Measurements from ENCODE around the gene CAPN5. TPM values are rescaled to one million over a fixed set of nuclear protein-coding genes. Genes with fewer than 3 reads are reported as not detected.
"Not testable (repeated sequence)": the region's sequence is repeated elsewhere in the genome, so short reads cannot be mapped to it uniquely, and the experiment has no call there.

Gene CAPN5
- total RNA-seq: 8.6 TPM

DNA sequence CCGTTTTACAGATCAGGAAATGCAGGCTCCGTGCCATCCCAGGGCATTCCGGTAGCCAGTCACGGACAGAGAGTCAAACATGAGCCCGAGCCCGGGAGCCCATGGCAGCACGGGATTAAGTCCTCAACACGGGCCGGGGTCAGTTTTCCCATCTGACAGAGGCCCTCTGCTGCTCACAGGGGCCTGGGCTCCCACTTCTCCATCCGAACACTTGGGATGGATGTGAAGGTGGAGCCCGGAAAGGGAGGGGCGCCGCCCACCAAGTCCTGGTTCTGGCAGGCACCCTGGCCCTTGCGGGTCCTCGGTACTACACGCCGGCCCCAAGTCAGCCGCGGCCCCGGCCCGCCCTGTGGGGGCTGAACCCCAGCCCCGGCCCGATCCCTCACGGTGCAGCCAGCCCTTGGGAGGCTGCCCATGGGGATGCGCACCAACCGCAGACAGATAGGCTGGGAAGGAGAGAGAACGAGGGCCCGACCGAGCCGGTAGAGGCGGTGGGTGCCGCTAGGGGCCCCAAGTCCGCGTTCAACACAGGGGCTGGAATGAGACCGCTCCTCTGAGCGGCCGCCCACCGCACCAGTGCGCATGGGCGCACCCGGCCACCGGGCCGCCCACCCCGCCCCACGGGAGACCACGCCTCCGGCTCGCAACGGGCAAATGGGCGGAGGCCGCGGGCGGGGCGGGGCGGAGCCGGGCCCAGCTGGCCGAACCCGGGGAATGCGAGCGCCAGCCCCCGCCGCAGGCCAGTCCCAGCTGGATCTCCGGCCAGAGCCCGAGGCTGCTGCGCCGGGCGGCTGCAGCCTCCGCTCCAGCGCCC is at the start of gene CAPN5:
TSS of gene CAPN5 (plus strand) at position 743 of the 814 bp plus-strand sequence. CDS start 17,916 bp downstream, outside the sequence.
- DNase-seq (ENCODE audit: low spot score in 2 of 2): peak; percentile 98
- no peak for FAIRE-seq

DNA sequence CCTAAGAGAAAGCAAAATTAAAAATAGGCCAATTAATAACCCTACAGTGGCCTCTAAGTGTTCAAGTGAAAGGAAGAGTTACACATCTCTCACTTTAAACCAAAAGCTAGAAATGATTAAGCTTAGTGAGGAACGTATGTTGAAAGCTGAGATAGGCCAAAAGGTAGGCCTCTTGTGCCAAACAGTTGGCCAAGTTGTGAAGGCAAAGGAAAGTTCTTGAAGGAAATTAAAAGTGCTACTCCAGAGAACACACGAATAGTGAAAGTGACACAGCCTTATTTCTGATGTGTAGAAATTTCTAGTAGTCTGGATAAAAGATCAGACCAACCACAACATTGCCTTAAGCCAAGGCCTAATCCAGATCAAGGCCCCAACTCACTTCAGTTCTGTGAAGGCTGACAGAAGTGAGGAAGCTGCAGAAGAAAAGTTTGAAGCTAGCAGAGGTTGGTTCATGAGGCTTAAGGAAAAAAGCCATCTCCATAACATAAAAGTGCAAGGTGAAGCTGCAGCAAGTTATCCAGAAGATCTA is 48.3 kb upstream of the CAPN5 start:
- DNase-seq (ENCODE audit: low spot score in 2 of 2); FAIRE-seq: not testable (repeated sequence)

DNA sequence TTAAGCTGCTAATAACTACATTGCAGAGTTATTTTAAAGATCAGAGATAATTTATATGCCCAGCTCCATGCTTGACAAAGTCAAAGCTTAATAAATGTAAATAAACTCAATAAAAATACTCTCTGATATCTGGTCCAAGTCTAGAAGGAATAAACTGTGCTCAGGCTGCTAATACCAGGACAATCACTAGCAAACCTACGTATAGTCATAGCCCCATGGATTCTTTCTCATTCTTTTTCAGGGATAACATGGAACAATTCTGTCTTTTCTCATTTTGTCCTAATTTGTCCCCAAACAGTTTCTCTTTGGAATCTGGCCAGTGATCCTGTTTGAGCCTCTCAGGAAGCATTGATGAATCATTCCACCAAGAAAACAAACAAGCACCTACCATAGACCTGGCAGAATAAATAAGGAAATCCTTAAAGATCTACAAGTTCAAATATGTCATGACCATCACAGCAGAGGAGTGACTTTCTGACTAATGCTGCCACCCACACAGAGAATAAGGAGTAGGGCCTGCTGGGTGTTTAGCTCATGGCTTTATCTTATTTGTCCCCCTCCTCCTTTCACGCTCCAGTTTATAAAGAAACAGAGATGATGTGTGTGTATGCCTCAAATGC is 46.7 kb upstream of the CAPN5 start:
- DNase-seq (ENCODE audit: low spot score in 2 of 2) (no peak), FAIRE-seq (no peak)

DNA sequence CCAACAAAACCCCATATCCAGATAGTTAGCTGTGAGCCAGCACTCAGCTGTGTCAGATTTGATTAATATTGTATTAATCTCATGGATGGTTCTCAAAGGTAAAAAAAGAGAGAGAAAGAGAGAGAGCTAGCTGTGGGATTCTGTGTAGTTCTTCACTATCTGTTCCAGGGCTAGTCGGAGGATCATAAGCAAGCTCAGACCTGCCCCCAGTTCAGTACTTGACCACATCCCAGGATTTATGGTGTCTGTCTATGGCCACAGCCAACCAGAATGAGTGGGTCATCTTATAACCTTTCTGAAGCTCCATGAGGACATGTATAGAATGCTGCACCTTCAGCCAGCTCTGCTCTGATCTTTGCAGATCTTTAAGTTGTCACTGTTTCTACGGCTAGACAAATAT is 46.0 kb upstream of the CAPN5 start:
- no peak for FAIRE-seq
- no peak for DNase-seq (ENCODE audit: low spot score in 2 of 2)

DNA sequence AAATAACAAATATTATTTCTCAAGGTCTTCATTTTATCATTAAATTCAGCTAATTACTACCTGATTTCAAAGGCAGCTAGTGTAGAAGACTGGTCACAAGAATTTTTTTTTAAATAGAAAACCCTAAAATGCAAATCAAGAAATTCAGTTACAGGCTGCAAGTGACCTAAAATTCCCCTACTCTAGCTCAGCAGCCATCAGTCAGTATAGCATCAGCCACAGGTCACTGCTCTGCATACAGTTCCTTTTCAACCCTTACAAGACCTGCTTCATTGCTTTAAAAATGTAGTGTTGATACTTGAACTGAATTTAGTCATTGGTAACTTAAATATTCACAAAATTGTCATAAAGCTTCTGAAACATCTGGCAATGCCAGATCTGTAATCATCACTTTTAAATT is 42.0 kb upstream of the CAPN5 start:
- FAIRE-seq (no peak), DNase-seq (ENCODE audit: low spot score in 2 of 2) (no peak)

DNA sequence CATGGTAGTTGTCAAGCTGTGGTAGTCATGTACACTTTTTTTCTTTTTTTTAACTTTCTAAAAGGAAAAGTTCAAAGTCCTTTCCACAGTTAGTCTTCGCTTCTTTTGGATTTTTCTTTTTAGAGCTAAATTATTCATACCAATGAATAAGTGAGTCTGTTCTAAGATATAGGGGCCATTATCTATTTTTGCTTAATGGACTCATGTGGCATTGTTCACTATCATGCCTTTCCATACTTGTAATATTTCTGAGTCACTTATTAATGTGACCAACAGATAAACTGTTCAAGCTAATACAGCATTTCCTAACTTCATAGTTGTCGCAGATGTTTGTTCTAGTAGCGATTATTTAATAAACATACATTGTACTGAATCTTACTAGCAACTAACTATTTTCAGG is 40.5 kb upstream of the CAPN5 start:
- no peak for DNase-seq (ENCODE audit: low spot score in 2 of 2)
- no peak for FAIRE-seq

DNA sequence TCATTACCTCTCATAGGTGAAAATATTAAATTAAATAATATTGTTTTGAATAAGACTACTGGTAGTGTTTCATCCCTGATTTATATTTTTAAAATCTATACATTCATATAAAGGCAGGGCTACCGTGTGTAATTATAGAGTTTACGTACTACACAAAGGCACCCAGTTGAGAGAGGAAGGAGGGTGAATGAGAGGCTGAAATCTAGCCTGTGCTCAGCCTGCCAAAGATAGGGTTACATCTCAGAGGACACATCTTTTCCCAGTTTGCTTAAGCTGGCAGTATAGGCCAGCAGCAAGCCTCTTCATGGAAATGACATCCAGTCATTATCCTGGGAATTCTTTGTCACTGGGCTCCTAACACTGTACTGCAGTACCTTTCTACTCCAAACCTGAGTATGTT is 40.0 kb upstream of the CAPN5 start:
- FAIRE-seq (no peak), DNase-seq (ENCODE audit: low spot score in 2 of 2) (no peak)

DNA sequence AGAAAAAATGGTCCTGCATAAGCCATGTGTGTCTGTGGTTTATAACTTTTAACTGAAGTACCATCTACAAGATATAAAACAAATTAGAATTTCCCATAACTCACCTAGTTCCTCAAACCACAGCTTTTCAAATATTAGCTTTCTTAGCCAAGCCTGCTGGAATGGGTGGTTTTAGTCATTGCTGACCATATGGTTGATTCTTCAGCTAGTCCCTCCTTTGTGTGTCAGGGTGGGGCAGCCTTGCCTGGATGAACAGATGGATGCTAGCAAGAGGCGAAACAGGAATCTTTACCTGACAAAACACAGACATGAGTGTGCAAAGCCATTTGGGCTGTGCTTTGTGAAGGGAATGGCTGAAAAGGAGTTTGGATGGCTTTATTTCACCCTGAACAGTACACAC is 39.5 kb upstream of the CAPN5 start:
- DNase-seq (ENCODE audit: low spot score in 2 of 2) (no peak), FAIRE-seq (no peak)

DNA sequence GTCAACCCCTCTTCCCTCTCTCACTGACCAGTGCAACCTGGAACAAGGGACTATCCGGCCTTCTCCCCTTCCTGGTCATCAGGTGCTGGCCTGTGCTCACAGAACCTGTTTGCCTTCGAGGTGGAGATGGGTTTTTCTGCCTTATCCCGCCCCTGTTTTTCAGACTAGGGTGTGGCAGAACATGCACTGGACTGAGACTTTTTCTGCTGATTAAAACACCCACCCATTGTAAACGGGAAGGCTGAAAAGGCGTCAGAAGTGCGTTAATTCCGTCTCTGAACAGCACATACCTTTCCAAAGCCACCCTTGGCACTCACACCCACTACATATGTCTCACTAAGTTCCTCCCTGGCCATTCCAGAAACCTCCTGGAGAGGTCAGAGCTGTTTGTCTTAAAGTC is 36.9 kb upstream of the CAPN5 start:
- DNase-seq (ENCODE audit: low spot score in 2 of 2) (no peak), FAIRE-seq (no peak)

DNA sequence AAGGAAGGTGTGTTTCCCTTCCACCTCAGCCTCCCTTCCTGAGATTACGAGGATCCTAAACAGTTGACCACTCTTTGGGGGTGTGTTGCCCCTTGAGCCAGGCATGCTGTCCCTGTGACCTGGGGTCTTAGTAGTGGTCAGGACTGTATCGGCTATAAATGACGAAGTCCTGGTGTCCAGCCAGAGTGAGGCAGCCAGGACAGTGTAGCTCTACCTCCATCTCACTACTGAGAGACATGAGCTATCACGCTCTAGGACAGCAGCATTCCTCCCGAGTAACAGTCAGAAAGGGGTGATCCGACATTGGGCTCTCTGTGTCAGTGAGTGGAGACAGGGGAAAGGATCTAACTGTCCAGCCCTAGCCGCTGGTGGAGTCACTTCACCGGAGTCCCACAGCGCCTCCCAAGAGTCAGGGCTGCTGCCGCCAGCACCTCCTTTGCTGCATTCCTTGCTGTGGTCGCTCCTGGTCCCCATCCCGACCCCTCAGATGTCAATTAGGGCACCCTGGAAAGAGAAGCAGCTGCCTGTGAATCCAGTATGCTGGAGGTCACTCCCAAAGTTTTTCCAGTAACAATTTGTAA is 35.8 kb upstream of the CAPN5 start:
- FAIRE-seq (no peak), DNase-seq (ENCODE audit: low spot score in 2 of 2) (no peak)

DNA sequence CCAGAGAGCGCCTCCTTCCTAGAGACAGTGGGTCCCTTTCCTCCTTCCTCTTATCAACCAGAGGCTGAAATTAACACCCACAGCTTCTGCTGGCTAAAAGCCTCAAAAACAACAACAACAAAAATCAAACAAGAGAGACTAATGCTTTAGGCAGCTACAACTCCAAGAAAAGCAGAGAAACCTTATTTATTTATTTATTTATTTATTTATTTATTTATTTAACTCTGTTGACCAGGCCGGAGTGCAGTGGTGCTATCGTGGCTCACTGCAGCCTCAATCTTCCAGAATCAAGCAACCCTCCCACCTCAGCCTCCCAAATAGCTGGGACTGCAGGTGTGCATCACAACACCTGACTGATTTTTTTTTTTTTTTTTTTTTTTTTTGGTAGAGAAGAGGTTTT is 35.2 kb upstream of the CAPN5 start:
- FAIRE-seq: no peak
- no peak for DNase-seq (ENCODE audit: low spot score in 2 of 2)

DNA sequence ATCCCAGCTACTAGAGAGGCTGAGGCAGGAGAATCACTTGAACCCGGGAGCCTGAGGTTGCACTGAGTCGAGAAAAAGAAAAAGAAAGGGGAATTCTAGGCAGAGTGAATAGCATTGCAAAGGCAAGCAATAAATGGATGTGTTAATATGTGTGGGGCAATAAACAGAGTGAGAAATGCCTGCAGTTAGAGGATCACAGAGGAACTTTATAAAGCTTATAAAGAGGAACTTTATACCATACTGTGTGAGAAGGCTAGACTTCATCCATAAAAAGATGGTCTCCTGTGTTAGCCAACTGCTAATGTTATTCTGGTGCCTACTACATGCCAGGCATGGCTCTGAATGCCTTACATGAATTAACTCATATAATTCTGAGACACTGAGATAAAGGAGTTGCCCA is 31.7 kb upstream of the CAPN5 start:
- no peak for DNase-seq (ENCODE audit: low spot score in 2 of 2)
- FAIRE-seq: no peak

DNA sequence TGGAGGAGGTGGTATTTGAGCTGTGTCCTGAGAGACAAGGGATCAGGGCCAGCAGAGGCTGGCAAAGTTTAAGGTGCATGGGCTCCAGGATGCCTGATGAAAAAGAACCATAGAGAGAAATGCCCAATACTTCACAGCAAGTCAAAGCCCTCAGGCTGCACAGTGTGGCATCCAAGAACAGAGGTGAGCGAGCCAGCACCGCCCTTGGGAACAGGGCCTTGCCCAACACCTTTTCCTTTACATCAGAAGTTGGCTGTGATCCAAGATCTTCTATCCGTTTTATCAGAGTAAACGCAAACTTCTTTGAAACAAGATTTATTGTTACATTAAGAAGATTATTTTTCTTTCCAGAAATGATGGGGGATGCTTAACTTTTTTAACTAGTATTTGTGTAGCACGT is 31.2 kb upstream of the CAPN5 start:
- FAIRE-seq: no peak
- no peak for DNase-seq (ENCODE audit: low spot score in 2 of 2)

DNA sequence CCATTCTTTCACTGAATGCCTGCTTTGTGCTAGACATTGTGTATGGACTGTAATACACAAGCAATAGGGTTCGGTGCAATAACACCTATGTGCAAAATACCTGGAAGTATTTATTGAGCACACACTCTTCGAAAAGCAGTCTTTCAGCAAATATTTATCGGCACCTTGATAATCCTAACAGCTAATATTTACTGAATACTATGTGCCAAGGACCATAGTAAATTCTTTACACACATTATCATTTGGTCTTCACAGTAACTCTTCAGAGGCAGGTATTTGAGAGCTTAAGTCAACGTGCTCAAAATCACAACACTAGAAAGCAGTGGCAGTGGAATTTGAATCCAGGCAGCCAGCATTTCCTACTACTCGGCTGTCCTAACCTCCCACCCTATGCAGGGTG is 30.4 kb upstream of the CAPN5 start:
- no peak for FAIRE-seq
- no peak for DNase-seq (ENCODE audit: low spot score in 2 of 2)

DNA sequence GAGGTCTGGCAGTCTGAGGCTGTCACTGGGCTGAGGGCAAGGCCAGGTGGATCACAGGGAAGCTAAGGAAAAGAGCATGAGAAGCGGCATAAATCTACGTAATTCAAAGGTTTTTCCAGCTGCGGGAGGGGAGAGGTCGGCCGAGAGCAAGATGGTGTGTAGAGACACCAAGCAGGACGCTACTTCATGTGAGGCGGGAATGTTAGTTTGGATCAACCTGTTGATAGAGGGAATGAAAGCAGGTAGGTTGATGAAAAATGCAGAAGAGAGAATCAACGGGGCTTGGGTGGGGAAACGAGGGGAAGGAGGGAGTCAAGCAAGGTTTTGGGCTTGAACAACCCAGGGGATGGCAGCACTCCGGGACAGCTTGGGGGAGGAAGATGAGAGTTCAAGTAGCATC is 29.7 kb upstream of the CAPN5 start:
- no peak for DNase-seq (ENCODE audit: low spot score in 2 of 2)
- no peak for FAIRE-seq

DNA sequence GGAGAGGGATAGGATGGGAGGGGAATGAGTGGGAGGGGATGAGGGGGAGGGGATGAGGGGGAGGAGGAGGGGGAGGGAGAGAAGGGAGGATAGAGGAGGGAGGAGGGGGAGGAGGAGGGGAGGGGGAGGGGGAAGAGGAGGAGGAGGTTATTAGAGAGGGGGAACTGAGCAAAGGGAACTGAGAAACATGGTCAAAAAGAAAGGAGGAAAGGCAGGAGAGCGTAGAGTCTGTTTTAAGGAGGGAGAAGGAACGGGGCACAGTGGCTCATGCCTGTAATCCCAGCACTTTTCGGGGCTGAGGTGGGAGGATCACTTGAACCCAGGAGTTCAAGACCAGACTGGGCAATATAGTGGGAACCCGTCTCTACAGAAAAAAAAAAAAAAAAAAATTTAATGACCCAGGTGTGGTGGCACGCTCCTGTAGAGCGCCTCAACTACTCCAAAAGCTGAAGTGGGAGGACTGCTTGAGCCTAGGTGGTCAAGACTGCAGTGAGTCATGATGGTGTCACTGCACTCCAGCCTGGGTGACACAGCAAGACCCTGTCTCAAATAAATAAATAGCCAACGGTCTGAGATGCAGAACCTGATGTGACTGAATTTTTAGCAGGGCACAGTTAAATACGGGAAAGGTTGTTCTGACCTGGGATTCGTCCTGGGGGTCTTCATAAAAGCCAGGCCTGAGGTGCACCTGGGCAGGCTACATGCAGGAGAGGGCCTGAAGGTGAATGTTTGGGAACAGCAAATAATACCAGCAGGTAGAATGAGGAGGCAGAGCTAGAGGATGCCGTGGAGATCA is 28.5 kb upstream of the CAPN5 start:
- FAIRE-seq: no peak
- no peak for DNase-seq (ENCODE audit: low spot score in 2 of 2)

DNA sequence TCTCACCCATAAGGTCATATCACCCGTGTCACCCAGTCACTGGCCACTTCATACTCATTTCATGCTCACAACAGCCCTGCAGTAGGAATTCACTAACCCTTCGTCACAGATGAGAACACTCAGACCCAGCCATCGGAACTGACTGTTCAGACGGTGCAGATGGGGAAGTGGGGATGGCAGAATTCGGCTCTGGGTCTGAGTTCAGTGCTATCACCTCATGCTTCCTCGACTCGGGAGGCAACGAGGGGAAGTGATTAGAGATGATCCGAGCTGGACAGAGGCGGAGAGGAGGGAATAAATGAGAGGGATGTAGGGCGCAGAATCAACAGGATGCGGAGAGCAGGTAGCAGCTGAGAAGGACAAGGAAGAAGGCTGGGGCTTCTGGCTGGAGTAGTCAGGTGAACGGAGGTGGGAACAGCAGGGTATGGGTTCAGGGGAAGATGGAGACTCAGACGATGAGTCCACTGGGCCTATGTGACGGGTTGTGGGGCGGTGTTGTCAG is 27.9 kb upstream of the CAPN5 start:
- no peak for FAIRE-seq

DNA sequence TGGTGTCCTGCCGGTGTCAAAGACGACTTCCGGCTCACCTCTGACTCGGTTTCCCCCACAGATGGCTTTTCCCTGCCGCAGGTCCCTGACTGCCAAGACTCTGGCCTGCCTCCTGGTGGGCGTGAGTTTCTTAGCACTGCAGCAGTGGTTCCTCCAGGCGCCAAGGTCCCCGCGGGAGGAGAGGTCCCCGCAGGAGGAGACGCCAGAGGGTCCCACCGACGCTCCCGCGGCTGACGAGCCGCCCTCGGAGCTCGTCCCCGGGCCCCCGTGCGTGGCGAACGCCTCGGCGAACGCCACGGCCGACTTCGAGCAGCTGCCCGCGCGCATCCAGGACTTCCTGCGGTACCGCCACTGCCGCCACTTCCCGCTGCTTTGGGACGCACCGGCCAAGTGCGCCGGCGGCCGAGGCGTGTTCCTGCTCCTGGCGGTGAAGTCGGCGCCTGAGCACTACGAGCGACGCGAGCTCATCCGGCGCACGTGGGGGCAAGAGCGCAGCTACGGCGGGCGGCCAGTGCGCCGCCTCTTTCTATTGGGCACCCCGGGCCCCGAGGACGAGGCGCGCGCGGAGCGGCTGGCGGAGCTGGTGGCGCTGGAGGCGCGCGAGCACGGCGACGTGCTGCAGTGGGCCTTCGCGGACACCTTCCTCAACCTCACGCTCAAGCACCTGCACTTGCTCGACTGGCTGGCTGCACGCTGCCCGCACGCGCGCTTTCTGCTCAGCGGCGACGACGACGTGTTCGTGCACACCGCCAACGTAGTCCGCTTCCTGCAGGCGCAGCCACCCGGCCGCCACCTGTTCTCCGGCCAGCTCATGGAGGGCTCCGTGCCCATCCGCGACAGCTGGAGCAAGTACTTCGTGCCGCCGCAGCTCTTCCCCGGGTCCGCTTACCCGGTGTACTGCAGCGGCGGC is 27.0 kb upstream of the CAPN5 start:
- DNase-seq (ENCODE audit: low spot score in 2 of 2) (peak; percentile 51 to 53), FAIRE-seq (no peak)

More for the DNA sequence above, 27.9 kb upstream of the CAPN5 start:
- no peak for DNase-seq (ENCODE audit: low spot score in 2 of 2)

DNA sequence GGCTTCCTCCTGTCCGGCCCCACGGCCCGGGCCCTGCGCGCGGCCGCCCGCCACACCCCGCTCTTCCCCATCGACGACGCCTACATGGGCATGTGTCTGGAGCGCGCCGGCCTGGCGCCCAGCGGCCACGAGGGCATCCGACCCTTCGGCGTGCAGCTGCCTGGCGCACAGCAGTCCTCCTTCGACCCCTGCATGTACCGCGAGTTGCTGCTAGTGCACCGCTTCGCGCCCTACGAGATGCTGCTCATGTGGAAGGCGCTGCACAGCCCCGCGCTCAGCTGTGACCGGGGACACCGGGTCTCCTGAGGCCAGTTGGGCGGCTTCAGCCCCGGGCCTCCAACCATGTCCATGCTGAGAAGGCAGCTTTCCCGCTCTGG is 26.4 kb upstream of the CAPN5 start:
- DNase-seq (ENCODE audit: low spot score in 2 of 2): no peak
- no peak for FAIRE-seq

DNA sequence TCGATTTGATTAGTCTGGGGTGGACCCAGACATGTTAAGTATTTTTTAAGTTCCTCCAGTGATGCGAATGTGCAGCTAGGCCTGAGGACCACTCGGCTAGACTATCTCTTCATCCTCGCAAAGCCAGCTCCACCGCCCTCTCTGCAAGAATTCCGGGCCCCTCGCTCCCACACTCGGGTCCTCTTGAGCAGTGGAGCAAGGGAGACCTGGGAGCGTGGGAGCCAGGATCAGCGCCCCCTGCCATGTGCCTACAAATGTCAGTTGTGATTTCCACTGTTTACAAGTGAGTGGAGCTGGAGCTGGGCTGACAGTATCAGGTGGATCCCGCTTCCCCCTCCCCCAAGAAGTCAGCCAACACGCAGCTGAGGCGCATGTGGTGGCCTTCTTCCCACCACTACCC is 25.9 kb upstream of the CAPN5 start:
- no peak for FAIRE-seq
- no peak for DNase-seq (ENCODE audit: low spot score in 2 of 2)

Data from frontal cortex (tissue), 4 donors.